ENCODE measurements around the gene MDC1. TPM values are rescaled to one million over a fixed set of nuclear protein-coding genes. Genes with fewer than 3 reads are reported as not detected.

The MDC1 gene
- total RNA-seq, 1 donor from 2014 or later, result 24.5 TPM

GRCh38 chr6:30735668-30736314, 18.7 kb upstream of the MDC1 start:
- no peak for TF ChIP-seq CTCF (IDR thresholded peaks at IDR 0.05)
- intact Hi-C loops (cut with DNase I), result no loop called here
- H3K4me1 ChIP-seq, result peaks cover 53% of the 10 kb centered on the region
- no peak overlapping the region for H3K27ac ChIP-seq
- no peaks in the 10 kb centered on the region for H3K9me3 ChIP-seq
- H3K36me3 ChIP-seq, result peaks cover 100% of the 10 kb centered on the region
- DNase-seq (no peak), ATAC-seq (no peak)
- H3K27me3 ChIP-seq (ENCODE audit: low read depth), result no peaks in the 10 kb centered on the region
- H3K4me3 ChIP-seq, result no peak overlapping the region

- TF ChIP-seq CTCF (IDR thresholded peaks at IDR 0.05), result no peak
- Histone ChIP-seq H3K4me3 (no peak overlapping the region), H3K4me1 (peaks cover 26% of the 10 kb centered on the region), H3K27ac (no peak overlapping the region), H3K36me3 (peaks cover 100% of the 10 kb centered on the region), H3K9me3 (no peaks in the 10 kb centered on the region), H3K27me3 (ENCODE audit: low read depth) (no peaks in the 10 kb centered on the region)
- DNase-seq (no peak), ATAC-seq (no peak)
- intact Hi-C loops (cut with DNase I), result no loop called here
These were observed 15.3 kb upstream of the MDC1 start for GRCh38 chr6:30732237-30732943.

GRCh38 chr6:30730601-30731435, 13.7 kb upstream of the MDC1 start:
- peak; percentile 86 for DNase-seq
- no peak overlapping the region for H3K27ac ChIP-seq

GRCh38 chr6:30727920-30728553, 11.0 kb upstream of the MDC1 start:
- ATAC-seq (no peak), DNase-seq (no peak)
- no peaks in the 10 kb centered on the region for H3K27me3 ChIP-seq (ENCODE audit: low read depth)
- H3K36me3 ChIP-seq, result peaks cover 100% of the 10 kb centered on the region
- H3K9me3 ChIP-seq, result no peaks in the 10 kb centered on the region
- intact Hi-C loops (cut with DNase I), result no loop called here
- H3K27ac ChIP-seq, result peak overlapping the region; percentile 2
- no peak for TF ChIP-seq CTCF (IDR thresholded peaks at IDR 0.05)
- no peak overlapping the region for H3K4me3 ChIP-seq
- H3K4me1 ChIP-seq, result peaks cover 18% of the 10 kb centered on the region

More at GRCh38 chr6:30730601-30731435, 13.7 kb upstream of the MDC1 start:
- no peak overlapping the region for H3K4me3 ChIP-seq
- intact Hi-C loops (cut with DNase I), result no loop called here
- ATAC-seq, result peak; percentile 91 to 93
- H3K4me1 ChIP-seq, result peaks cover 13% of the 10 kb centered on the region
- peak; percentile 66 for TF ChIP-seq CTCF (IDR thresholded peaks at IDR 0.05)
- H3K27me3 ChIP-seq (ENCODE audit: low read depth), result no peaks in the 10 kb centered on the region
- peaks cover 100% of the 10 kb centered on the region for H3K36me3 ChIP-seq
- no peaks in the 10 kb centered on the region for H3K9me3 ChIP-seq

Measured in lower lobe of right lung (tissue), 2 donors.